Thyroid gland (tissue), 4 donors: ENCODE data around the gene HADHB. TPM values are rescaled to one million over a fixed set of nuclear protein-coding genes. Genes with fewer than 3 reads are reported as not detected.

Source experiments
- DNase-seq, 2 donors: peaks; one replicate each; pipeline ENCODE4 v3.0.0-alpha.2; 2019
- H3K27ac ChIP-seq, 3 donors: fragments of 200-600 bp; sonication (generic); 1 replicate in 2 of 3; 2 replicates in 1 of 3; pipeline ENCODE4 v1.5.1; 2016 to 2019; ENCODE audit warnings: mild to moderate bottlenecking in 1 of 3, moderate library complexity in 1 of 3
- H3K27me3 ChIP-seq: fragments of 200-600 bp; sonication (generic); one replicate; pipeline ENCODE4 v1.5.1; 2019
- H3K36me3 ChIP-seq, 2 donors: fragments of 200-600 bp; sonication (generic); one replicate each; pipeline ENCODE4 v1.5.1; 2016 to 2019
- H3K4me1 ChIP-seq, 2 donors: fragments of 200-600 bp; sonication (generic); one replicate each; pipeline ENCODE4 v1.5.1; 2017 to 2019
- H3K4me3 ChIP-seq, 3 donors: fragments of 200-600 bp; sonication (generic); replicated peaks in 1 of 3; 1 replicate in 2 of 3; 2 replicates in 1 of 3; pipeline ENCODE4 v1.5.1; 2016; ENCODE audit warnings: mild to moderate bottlenecking in 1 of 3
- H3K9me3 ChIP-seq: fragments of 200-600 bp; sonication (generic); one replicate; pipeline ENCODE4 v1.5.1; 2017
- CTCF ChIP-seq, 6 experiments: fragments of 200-600 bp in 3 of 6; fragments of 450-650 bp in 3 of 6; sonication (generic) in 3 of 6; IDR thresholded peaks; one replicate each; pipeline ENCODE4 v1.5.1; 2016 to 2019; ENCODE audit warnings: antibody characterized with exemption in 6 of 6, mild to moderate bottlenecking in 2 of 6, inconsistent platforms in 1 of 6, moderate library complexity in 1 of 6
- POLR2A ChIP-seq, 2 donors: fragments of 450-650 bp; IDR thresholded peaks; one replicate each; pipeline ENCODE4 v1.6.1; 2017; ENCODE audit warnings: antibody characterized with exemption in 2 of 2, mild to moderate bottlenecking in 2 of 2, moderate library complexity in 1 of 2
- WGBS, 2 donors: methylation state at CpG; one replicate each; pipeline ENCODE4 v1.1.5; 2017; 5-methylcytosine and 5-hydroxymethylcytosine counted together
- intact Hi-C: fragments of 100-400 bp; cut with DNase I; formaldehyde crosslinking; loops from one replicate; pipeline ENCODE4 v1.15.1; 2023
- total RNA-seq, 4 donors: library from RNA; depleted of rRNA; stranded (reverse); fragments of >200 nt; gene quantifications; one replicate each; pipeline ENCODE4 v1.2.3, GENCODE V29; 2016

HADHB gene
- total RNA-seq, 4 donors from 2014 or later, result 127 to 200 (median 184) TPM

DNA sequence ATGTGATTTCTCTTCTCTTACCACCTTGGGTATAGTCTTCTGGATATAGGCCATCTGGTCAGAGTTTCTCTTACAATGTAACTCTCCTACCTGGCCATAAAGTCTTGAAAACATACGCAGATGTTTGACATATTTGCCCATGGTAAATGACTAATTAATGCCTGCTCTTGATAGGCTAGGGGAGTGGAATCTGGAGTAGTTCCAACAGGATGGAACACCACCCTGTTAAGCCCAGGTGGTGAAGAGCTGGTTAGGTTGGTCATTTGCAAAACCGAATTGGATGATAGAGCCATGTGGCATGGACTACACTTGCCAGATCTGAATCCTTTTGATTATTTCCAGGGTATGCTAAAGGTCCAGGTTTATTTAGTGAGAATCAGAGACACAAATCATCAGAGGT lies 36.5 kb downstream of the HADHB start:
- no peaks in the 10 kb centered on the region for H3K27me3 ChIP-seq
- WGBS, 2 donors, result 87 to 94% methylated on average over 2 of the region's 2 CpGs
- DNase-seq, result no peak
- H3K36me3 ChIP-seq, result peaks cover 56 to 64% of the 10 kb centered on the region in 2 donors
- no peak overlapping the region for H3K27ac ChIP-seq
- peaks cover 0 to 5% of the 10 kb centered on the region in 2 donors for H3K4me1 ChIP-seq
- no peaks in the 10 kb centered on the region for H3K9me3 ChIP-seq
- TF ChIP-seq CTCF (IDR thresholded peaks at IDR 0.05) (no peak), POLR2A (IDR thresholded peaks at IDR 0.05) (no peak)
- intact Hi-C loops, result no loop called here
- H3K4me3 ChIP-seq, result no peak overlapping the region

- Histone ChIP-seq H3K4me1 (no peaks in the 10 kb centered on the region), H3K27ac (no peak overlapping the region), H3K27me3 (no peaks in the 10 kb centered on the region), H3K36me3 (peaks cover 54 to 67% of the 10 kb centered on the region in 2 donors), H3K4me3 (no peak overlapping the region), H3K9me3 (no peaks in the 10 kb centered on the region)
- no peak for DNase-seq
- no peak for TF ChIP-seq CTCF (IDR thresholded peaks at IDR 0.05)
- no peak for TF ChIP-seq POLR2A (IDR thresholded peaks at IDR 0.05)
- intact Hi-C loops, result no loop called here
- WGBS, 2 donors, result 95 to 99% methylated on average over 2 of the region's 2 CpGs
Measured at GRCh38 chr2:26283606-26284005, 38.9 kb downstream of the HADHB start.

- no peak for DNase-seq
- H3K27me3 ChIP-seq, result no peaks in the 10 kb centered on the region
- no peak overlapping the region for H3K27ac ChIP-seq
- no peak for TF ChIP-seq POLR2A (IDR thresholded peaks at IDR 0.05)
- TF ChIP-seq CTCF (IDR thresholded peaks at IDR 0.05), result no peak
- intact Hi-C loops, result no loop called here
- H3K9me3 ChIP-seq, result no peaks in the 10 kb centered on the region
- H3K4me3 ChIP-seq, result no peak overlapping the region
- WGBS, 2 donors, result 95% methylated on average over 3 of the region's 3 CpGs
- no peaks in the 10 kb centered on the region for H3K4me1 ChIP-seq
- peaks cover 52 to 62% of the 10 kb centered on the region in 2 donors for H3K36me3 ChIP-seq
Measured at GRCh38 chr2:26284132-26284531, 39.4 kb downstream of the HADHB start.

- Histone ChIP-seq H3K4me1 (no peaks in the 10 kb centered on the region), H3K36me3 (peaks cover 38 to 53% of the 10 kb centered on the region in 2 donors), H3K4me3 (no peak overlapping the region), H3K27me3 (no peaks in the 10 kb centered on the region), H3K9me3 (no peaks in the 10 kb centered on the region), H3K27ac (no peak overlapping the region)
- intact Hi-C loops, result no loop called here
- TF ChIP-seq POLR2A (IDR thresholded peaks at IDR 0.05) (no peak), CTCF (IDR thresholded peaks at IDR 0.05) (no peak)
- no peak for DNase-seq
- WGBS, 2 donors, result 98 to 99% methylated on average over 3 of the region's 3 CpGs
Measured at GRCh38 chr2:26285931-26286330, 41.2 kb downstream of the HADHB start.

GRCh38 chr2:26290001-26290400 lies 45.3 kb downstream of the HADHB start:
- intact Hi-C loops, result loop anchor here (10.0 kb wide), 1 partner anchor 45 kb away; the partner anchor contains the start of genes HADHA and HADHB
- WGBS, 2 donors, result 78 to 80% methylated on average over 1 of the region's 1 CpG
- Histone ChIP-seq H3K9me3 (no peaks in the 10 kb centered on the region), H3K27me3 (no peaks in the 10 kb centered on the region), H3K4me3 (no peak overlapping the region), H3K4me1 (no peaks in the 10 kb centered on the region), H3K36me3 (peaks cover 16 to 26% of the 10 kb centered on the region in 2 donors), H3K27ac (no peak overlapping the region)
- TF ChIP-seq POLR2A (IDR thresholded peaks at IDR 0.05), result no peak
- TF ChIP-seq CTCF (IDR thresholded peaks at IDR 0.05), result no peak
- no peak for DNase-seq
